Measurements from ENCODE around the gene YPEL2. TPM values are rescaled to one million over a fixed set of nuclear protein-coding genes. Genes with fewer than 3 reads are reported as not detected.

Gene YPEL2
- total RNA-seq, 1 donor from 2014 or later, result 41.1 TPM

- Mint-ChIP-seq H3K4me3 (ENCODE audit: unreplicated experiment) (no peak overlapping the region), H3K4me1 (ENCODE audit: low read depth, unreplicated experiment) (peaks cover 68% of the 10 kb centered on the region), H3K27ac (ENCODE audit: unreplicated experiment) (no peak overlapping the region), H3K9me3 (ENCODE audit: unreplicated experiment) (peaks cover 2% of the 10 kb centered on the region), H3K27me3 (ENCODE audit: low read depth, unreplicated experiment) (no peaks in the 10 kb centered on the region), H3K36me3 (ENCODE audit: low read depth, unreplicated experiment) (peaks cover 13% of the 10 kb centered on the region)
- DNase-seq (ENCODE audit: low read depth) (peak; percentile 70), FAIRE-seq (no peak)
- Histone ChIP-seq H3K9me3 (ENCODE audit: insufficient read depth, low read depth, low read length) (no peaks in the 10 kb centered on the region), H3K79me2 (ENCODE audit: insufficient read depth, low read length) (no peaks in the 10 kb centered on the region), H3K4me1 (ENCODE audit: insufficient read depth, low read length) (no peaks in the 10 kb centered on the region), H2AFZ (ENCODE audit: low read depth, low read length) (no peak overlapping the region), H3K27me3 (ENCODE audit: insufficient read depth, low read length) (peaks cover 13% of the 10 kb centered on the region), H3K36me3 (ENCODE audit: insufficient read depth, low read length) (no peaks in the 10 kb centered on the region), H3K4me2 (ENCODE audit: low read length) (no peak overlapping the region), H4K20me1 (ENCODE audit: insufficient read depth, low read length) (peaks cover 74% of the 10 kb centered on the region), H3K4me3 (ENCODE audit: insufficient read depth, low read depth, low read length) (no peak overlapping the region), H3K27ac (ENCODE audit: low read depth, low read length) (no peak overlapping the region), H3K9ac (ENCODE audit: low read length) (no peak overlapping the region)
- TF ChIP-seq EZH2 (IDR thresholded peaks at IDR 0.05; ENCODE audit: insufficient read depth, low read length), result no peak
- TF ChIP-seq, protein P1, sequence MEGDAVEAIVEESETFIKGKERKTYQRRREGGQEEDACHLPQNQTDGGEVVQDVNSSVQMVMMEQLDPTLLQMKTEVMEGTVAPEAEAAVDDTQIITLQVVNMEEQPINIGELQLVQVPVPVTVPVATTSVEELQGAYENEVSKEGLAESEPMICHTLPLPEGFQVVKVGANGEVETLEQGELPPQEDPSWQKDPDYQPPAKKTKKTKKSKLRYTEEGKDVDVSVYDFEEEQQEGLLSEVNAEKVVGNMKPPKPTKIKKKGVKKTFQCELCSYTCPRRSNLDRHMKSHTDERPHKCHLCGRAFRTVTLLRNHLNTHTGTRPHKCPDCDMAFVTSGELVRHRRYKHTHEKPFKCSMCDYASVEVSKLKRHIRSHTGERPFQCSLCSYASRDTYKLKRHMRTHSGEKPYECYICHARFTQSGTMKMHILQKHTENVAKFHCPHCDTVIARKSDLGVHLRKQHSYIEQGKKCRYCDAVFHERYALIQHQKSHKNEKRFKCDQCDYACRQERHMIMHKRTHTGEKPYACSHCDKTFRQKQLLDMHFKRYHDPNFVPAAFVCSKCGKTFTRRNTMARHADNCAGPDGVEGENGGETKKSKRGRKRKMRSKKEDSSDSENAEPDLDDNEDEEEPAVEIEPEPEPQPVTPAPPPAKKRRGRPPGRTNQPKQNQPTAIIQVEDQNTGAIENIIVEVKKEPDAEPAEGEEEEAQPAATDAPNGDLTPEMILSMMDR (IDR thresholded peaks at IDR 0.05; ENCODE audit: insufficient read depth, low read depth, low read length), result no peak
Measured at GRCh38 chr17:59345476-59345875, 14.0 kb downstream of the YPEL2 start.

GRCh38 chr17:59346341-59346740 lies 14.9 kb downstream of the YPEL2 start:
- no peak overlapping the region for H3K9ac ChIP-seq (ENCODE audit: low read length)
- H4K20me1 ChIP-seq (ENCODE audit: insufficient read depth, low read length), result peaks cover 77% of the 10 kb centered on the region
- no peak overlapping the region for H3K27ac ChIP-seq (ENCODE audit: low read depth, low read length)
- Mint-ChIP-seq H3K4me3 (ENCODE audit: unreplicated experiment) (peak overlapping the region; percentile 20), H3K9me3 (ENCODE audit: unreplicated experiment) (peaks cover 2% of the 10 kb centered on the region), H3K27ac (ENCODE audit: unreplicated experiment) (no peak overlapping the region), H3K4me1 (ENCODE audit: low read depth, unreplicated experiment) (peaks cover 72% of the 10 kb centered on the region), H3K27me3 (ENCODE audit: low read depth, unreplicated experiment) (no peaks in the 10 kb centered on the region), H3K36me3 (ENCODE audit: low read depth, unreplicated experiment) (peaks cover 13% of the 10 kb centered on the region)
- H3K4me2 ChIP-seq (ENCODE audit: low read length), result no peak overlapping the region
- H3K79me2 ChIP-seq (ENCODE audit: insufficient read depth, low read length), result no peaks in the 10 kb centered on the region
- H3K36me3 ChIP-seq (ENCODE audit: insufficient read depth, low read length), result no peaks in the 10 kb centered on the region
- DNase-seq (ENCODE audit: low read depth) (no peak), FAIRE-seq (no peak)
- no peak overlapping the region for H2AFZ ChIP-seq (ENCODE audit: low read depth, low read length)
- TF ChIP-seq, protein P1 (IDR thresholded peaks at IDR 0.05; ENCODE audit: insufficient read depth, low read depth, low read length), result no peak
- no peak for TF ChIP-seq EZH2 (IDR thresholded peaks at IDR 0.05; ENCODE audit: insufficient read depth, low read length)
- no peak overlapping the region for H3K4me3 ChIP-seq (ENCODE audit: insufficient read depth, low read depth, low read length)
- peaks cover 13% of the 10 kb centered on the region for H3K27me3 ChIP-seq (ENCODE audit: insufficient read depth, low read length)
- H3K4me1 ChIP-seq (ENCODE audit: insufficient read depth, low read length), result no peaks in the 10 kb centered on the region
- H3K9me3 ChIP-seq (ENCODE audit: insufficient read depth, low read depth, low read length), result no peaks in the 10 kb centered on the region

DNA sequence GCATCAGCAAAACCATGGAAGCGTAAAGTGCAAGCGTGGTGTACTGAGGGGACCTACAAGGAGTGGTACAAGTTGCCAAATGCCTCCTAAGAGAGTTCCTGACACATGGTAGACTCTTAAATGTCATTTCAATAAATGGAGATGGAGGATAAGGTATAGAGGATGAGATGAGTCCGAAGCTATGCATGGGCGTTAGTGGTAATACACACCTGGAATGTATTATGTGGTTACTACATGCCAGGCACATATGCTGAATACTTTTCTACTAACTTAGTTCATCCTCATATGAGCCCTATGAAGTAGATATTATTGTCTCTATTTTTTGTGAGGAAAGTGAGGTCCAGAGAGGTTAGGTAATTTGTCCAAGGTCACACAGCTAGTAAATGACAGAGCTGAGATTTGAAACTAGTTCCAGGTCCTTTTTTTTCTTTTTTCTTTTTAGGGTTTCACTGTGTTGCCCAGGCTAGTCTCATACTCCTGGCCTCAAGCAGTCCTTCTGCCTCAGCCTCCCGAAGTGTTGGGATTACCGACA lies 15.5 kb downstream of the YPEL2 start:
- no peak overlapping the region for H3K27ac Mint-ChIP-seq (ENCODE audit: unreplicated experiment)
- DNase-seq (ENCODE audit: low read depth) (no peak), FAIRE-seq (no peak)
- Histone ChIP-seq H3K9ac (ENCODE audit: low read length) (no peak overlapping the region), H2AFZ (ENCODE audit: low read depth, low read length) (no peak overlapping the region), H3K9me3 (ENCODE audit: insufficient read depth, low read depth, low read length) (no peaks in the 10 kb centered on the region), H3K36me3 (ENCODE audit: insufficient read depth, low read length) (no peaks in the 10 kb centered on the region), H3K27me3 (ENCODE audit: insufficient read depth, low read length) (peaks cover 16% of the 10 kb centered on the region), H3K4me2 (ENCODE audit: low read length) (no peak overlapping the region), H3K4me1 (ENCODE audit: insufficient read depth, low read length) (no peaks in the 10 kb centered on the region), H3K79me2 (ENCODE audit: insufficient read depth, low read length) (no peaks in the 10 kb centered on the region), H3K4me3 (ENCODE audit: insufficient read depth, low read depth, low read length) (no peak overlapping the region), H3K27ac (ENCODE audit: low read depth, low read length) (no peak overlapping the region), H4K20me1 (ENCODE audit: insufficient read depth, low read length) (peaks cover 72% of the 10 kb centered on the region)
- H3K4me3 Mint-ChIP-seq (ENCODE audit: unreplicated experiment), result no peak overlapping the region
- H3K36me3 Mint-ChIP-seq (ENCODE audit: low read depth, unreplicated experiment), result peaks cover 13% of the 10 kb centered on the region
- H3K9me3 Mint-ChIP-seq (ENCODE audit: unreplicated experiment), result peaks cover 2% of the 10 kb centered on the region
- TF ChIP-seq, protein P1 (IDR thresholded peaks at IDR 0.05; ENCODE audit: insufficient read depth, low read depth, low read length), result no peak
- TF ChIP-seq EZH2 (IDR thresholded peaks at IDR 0.05; ENCODE audit: insufficient read depth, low read length), result no peak
- H3K27me3 Mint-ChIP-seq (ENCODE audit: low read depth, unreplicated experiment), result no peaks in the 10 kb centered on the region
- H3K4me1 Mint-ChIP-seq (ENCODE audit: low read depth, unreplicated experiment), result peaks cover 67% of the 10 kb centered on the region

Measured in astrocyte (in vitro differentiated cells and primary cell).